GM18502 (cell line): ENCODE measurements around the gene APPL2.
"Not testable (repeated sequence)": the region's sequence is repeated elsewhere in the genome, so short reads cannot be mapped to it uniquely, and the experiment has no call there.

Experiments used
- ATAC-seq: cut with Tn5 transposase; IDR thresholded peaks from one replicate; pipeline ENCODE4 v1.9.1; 2021; ENCODE audit warnings: mild to moderate bottlenecking; ENCODE audit not compliant: unreplicated experiment, poor library complexity

The APPL2 gene

DNA sequence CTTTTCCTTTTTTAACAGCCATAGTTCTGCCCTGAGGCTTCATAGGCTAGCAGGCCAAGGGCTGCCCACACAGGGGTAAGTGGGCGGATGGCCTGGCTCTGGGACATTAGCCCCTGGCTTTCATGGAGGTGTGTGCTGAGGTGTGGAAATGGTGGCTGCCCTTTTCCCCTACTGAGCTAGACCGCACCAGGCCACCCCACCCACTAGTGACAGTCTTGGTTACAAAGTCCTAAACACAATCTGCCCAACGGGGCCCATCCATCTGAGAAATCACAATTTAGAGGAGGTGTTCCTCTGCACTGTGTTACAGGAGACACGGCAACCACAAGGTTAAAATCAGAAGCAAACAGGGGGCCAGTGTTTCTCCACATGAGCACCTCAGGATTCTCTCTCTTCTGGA lies 35.6 kb downstream of the APPL2 start:
- ATAC-seq, result no peak

DNA sequence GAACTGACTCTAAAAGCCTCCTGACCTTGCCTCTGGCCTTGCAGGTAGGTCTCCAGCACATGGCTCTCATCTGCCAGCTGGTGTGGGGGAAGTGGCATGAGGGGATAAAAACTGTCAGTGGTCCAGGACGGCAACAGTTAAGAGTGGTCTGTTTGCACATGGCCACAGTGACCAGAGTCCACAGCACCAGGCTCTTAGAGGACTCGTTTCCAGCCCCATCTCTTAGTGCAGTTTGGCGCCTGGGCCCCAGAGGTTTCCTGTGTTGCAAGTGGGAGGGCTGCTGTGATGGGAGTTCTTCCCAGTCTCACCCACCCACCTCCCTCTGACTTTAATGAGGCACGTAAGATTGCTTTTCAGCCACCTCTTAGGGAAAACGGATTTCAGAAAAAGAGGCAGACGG lies 37.0 kb downstream of the APPL2 start:
- ATAC-seq, result no peak

DNA sequence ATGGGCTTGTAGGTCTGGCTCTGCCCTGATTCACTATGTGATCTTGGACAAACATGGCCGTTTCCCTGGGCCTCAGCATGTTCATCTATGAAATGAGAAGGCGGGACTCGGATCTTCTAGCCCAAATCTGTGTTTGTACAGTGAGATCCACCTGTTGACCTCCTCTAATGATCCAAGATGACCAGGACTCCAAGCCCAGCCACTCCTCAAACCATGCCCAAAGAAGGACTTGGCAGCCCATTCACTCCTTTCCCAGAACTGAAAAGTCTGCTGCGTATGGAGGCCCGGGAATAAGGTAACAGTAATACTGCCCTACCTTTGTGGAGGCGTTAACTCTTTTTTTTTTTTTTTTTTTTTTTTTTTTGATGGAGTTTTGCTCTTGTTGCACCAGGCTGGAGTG lies 39.9 kb downstream of the APPL2 start:
- no peak for ATAC-seq

- ATAC-seq, result no peak
Measured at GRCh38 chr12:105194947-105195346, 41.0 kb downstream of the APPL2 start.

DNA sequence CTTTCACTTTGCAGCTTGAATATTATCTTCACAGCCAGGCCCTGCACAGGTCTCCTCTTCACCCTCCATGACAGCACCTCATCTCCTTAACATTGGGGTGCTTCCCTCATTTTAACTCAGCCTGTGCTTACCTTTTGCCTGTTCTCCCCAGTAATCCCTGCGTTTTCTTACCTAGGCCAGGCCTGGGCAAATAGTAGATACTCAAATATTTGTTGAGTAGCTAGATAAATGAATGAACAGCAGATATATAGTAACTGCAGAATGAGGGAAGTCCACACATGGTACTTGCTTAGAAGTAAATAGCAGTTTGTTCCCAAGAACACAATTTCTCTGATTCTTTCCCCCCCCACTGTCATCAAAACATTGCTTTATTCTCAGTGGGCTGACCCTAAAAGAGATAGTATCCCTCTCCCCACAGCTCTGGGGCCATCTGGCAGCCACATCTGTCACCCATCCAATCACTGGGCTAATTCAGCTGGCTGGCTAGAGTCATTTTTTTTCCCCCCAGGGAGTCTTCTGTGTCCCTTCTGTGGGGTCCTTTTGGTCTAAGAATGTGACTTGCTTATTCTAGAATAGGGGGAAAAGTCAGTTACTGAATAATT lies 43.2 kb downstream of the APPL2 start:
- ATAC-seq, result no peak

DNA sequence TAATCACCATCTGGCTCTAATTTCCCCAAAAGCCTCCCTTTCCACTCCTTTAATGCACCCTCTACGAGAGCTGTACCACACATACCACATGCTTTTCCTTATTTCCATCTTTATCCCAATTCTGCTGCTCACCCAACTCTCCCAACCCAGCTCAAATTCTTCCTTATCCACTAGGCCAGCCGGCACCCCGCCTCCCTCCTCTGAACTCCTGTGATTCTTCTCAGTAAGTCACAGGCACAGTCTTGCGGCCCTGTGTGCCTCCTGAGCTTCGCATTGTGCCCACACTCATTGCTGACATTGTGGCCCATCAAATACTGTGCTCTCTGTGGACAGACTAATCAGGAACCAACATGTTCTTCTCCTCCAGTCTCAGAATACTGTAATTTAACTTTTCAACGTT lies 45.4 kb downstream of the APPL2 start:
- no peak for ATAC-seq

- no peak for ATAC-seq
Measured at GRCh38 chr12:105189293-105189692, 46.7 kb downstream of the APPL2 start.

- ATAC-seq, result not testable (repeated sequence)
Measured at GRCh38 chr12:105183976-105184375, 52.0 kb downstream of the APPL2 start.

GRCh38 chr12:105183406-105183805 lies 52.6 kb downstream of the APPL2 start:
- not testable (repeated sequence) for ATAC-seq

GRCh38 chr12:105179114-105179513 lies 56.9 kb downstream of the APPL2 start:
- not testable (repeated sequence) for ATAC-seq

- ATAC-seq, result no peak
Measured at GRCh38 chr12:105177208-105177607, 58.8 kb downstream of the APPL2 start.

- ATAC-seq, result no peak
Measured at GRCh38 chr12:105175397-105175990, 60.5 kb downstream of the APPL2 start.

GRCh38 chr12:105171691-105172436 lies 64.1 kb downstream of the APPL2 start:
- no peak for ATAC-seq

GRCh38 chr12:105170139-105170538 lies 65.8 kb downstream of the APPL2 start:
- no peak for ATAC-seq

GRCh38 chr12:105168006-105168405 lies 68.0 kb downstream of the APPL2 start:
- ATAC-seq, result no peak

DNA sequence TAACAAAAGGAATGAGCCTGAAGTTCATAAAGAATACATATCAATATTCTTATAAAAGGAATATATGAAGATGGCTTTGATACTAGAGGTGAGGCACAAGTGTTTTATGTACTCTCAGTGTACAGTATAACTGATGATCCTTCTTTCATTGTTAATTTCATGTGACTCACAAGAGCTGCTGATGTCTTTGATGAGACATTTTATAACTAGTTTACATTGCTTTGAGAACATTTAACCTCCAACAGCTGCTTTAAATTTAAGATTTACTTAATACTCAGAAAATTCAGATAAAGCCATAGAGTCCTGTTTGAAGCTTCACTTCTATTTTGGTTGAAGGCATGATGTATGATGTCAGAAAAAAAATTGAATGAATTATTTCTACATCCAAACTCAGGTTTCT lies 68.6 kb downstream of the APPL2 start:
- ATAC-seq, result no peak

GRCh38 chr12:105166736-105167135 lies 69.2 kb downstream of the APPL2 start:
- ATAC-seq, result no peak

- no peak for ATAC-seq
Measured at GRCh38 chr12:105164068-105164467, 71.9 kb downstream of the APPL2 start.

- no peak for ATAC-seq
Measured at GRCh38 chr12:105162174-105162573, 73.8 kb downstream of the APPL2 start.

GRCh38 chr12:105158876-105159275 lies 77.1 kb downstream of the APPL2 start:
- ATAC-seq, result no peak

- ATAC-seq, result no peak
Measured at GRCh38 chr12:105157606-105158005, 78.4 kb downstream of the APPL2 start.

GRCh38 chr12:105156260-105156659 lies 79.7 kb downstream of the APPL2 start:
- no peak for ATAC-seq
